Heart left ventricle (tissue), 13 donors: ENCODE measurements around the gene ZNF598.

Experiments
- CTCF ChIP-seq, 12 donors: fragments of 200-600 bp; sonication (generic) in 4 of 12; IDR thresholded peaks; one replicate each; pipeline versions ENCODE4 v1.5.0 to v1.8.0; 2018 to 2022; ENCODE audit warnings: antibody characterized with exemption in 12 of 12, mild to moderate bottlenecking in 5 of 12
- POLR2A ChIP-seq, 2 donors: fragments of 450-650 bp; IDR thresholded peaks; one replicate each; pipeline ENCODE4 v1.6.1; 2017; ENCODE audit warnings: antibody characterized with exemption in 2 of 2, mild to moderate bottlenecking in 2 of 2, moderate library complexity in 2 of 2
- donor health status: ischemic (EF 13 %, LVEDD 7.1; RV severe dilation, severe dysfunction).
- donor health status: DM: no; HTN: yes; CAD: no.
- donor health status: DM: no; HTN: no; CAD: no.
- donor health status: ischemic (EF 25% LVEDD 6.9; RV normal size, moderate dysfunction).
- donor health status: ischemic (EF 25% LVEDD 5.7; RV mildly dilated, moderate dysfunction).
- donor health status: ischemic (EF 35%, LVEDD 5.7; RV mildly dilated, moderate dysfunction).
- donor health status: nonischemic (EF 11% LVEDD 7.7; RV severe dilation, severe dysfunction).
- donor health status: DM: yes; HTN: yes; CAD: no.
- donor health status: PGD.
- donor health status: ischemic (EF 29% LVEDD 5.4; RV normal size, mild dysfunction).
- donor health status: nonischemic (EF 23%, LVEDD 6.1; RV moderate dilation, normal function).

GRCh38 chr16:2001456-2002355 is 7.9 kb downstream of the ZNF598 start:
- no peak for TF ChIP-seq CTCF (IDR thresholded peaks at IDR 0.05)
- TF ChIP-seq POLR2A (IDR thresholded peaks at IDR 0.05): no peak
